GM12875 (cell line): ENCODE results near the gene TMIGD3.

Experiments
- H3K4me3 ChIP-seq: one replicate; pipeline ENCODE4 v1.5.1; 2011; ENCODE audit warnings: low read depth, low read length, control low read depth
- TF ChIP-seq, protein P1 (sequence below): IDR thresholded peaks from 2 replicates; pipeline ENCODE4 v1.5.1; 2011; ENCODE audit warnings: low read depth, mild to moderate bottlenecking, control low read depth, inconsistent platforms, low read length, moderate library complexity, borderline replicate concordance; ENCODE audit not compliant: insufficient read depth

The TMIGD3 gene

DNA sequence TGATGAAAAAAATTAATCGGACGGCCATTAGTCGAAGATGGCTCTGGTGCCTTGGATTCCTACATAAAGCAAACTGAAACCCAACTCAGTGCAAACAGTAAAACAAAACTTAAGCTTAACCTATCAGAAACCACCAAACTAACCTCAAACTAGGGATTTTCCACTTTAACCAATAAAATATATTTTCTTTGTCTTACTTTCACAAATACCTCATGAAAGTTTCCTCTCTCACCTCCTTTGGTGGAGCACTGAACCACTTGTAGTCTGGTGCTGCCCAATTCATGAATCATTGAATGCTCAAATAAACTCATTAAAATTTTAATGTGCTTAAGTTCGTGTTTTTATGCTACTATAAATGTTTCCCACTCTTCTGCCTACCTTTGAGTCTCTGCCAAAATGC lies 7.0 kb downstream of the TMIGD3 start:
- TF ChIP-seq, protein P1, sequence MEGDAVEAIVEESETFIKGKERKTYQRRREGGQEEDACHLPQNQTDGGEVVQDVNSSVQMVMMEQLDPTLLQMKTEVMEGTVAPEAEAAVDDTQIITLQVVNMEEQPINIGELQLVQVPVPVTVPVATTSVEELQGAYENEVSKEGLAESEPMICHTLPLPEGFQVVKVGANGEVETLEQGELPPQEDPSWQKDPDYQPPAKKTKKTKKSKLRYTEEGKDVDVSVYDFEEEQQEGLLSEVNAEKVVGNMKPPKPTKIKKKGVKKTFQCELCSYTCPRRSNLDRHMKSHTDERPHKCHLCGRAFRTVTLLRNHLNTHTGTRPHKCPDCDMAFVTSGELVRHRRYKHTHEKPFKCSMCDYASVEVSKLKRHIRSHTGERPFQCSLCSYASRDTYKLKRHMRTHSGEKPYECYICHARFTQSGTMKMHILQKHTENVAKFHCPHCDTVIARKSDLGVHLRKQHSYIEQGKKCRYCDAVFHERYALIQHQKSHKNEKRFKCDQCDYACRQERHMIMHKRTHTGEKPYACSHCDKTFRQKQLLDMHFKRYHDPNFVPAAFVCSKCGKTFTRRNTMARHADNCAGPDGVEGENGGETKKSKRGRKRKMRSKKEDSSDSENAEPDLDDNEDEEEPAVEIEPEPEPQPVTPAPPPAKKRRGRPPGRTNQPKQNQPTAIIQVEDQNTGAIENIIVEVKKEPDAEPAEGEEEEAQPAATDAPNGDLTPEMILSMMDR: no peak
- no peak overlapping the region for H3K4me3 ChIP-seq

DNA sequence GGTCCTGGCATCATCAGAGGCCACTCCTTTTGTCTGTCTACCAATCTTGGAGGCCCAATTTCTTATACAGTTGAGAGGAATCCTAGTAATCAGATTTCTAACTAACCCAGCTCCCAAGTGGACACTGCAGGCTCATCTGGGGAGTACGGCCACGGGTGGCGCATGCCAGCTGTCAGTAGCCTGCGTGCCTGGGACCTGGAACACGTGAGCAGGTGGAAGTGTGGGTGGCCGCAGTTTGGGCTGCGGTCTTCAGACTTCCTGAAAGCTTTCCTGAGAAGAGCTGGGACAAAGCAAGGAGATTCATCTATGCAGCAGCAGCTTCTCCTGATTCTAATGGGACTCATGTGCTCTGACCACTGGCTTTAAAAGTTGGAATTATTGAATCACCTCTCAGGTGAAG lies 12.4 kb downstream of the TMIGD3 start:
- TF ChIP-seq, protein P1: no peak
- H3K4me3 ChIP-seq: no peak overlapping the region

DNA sequence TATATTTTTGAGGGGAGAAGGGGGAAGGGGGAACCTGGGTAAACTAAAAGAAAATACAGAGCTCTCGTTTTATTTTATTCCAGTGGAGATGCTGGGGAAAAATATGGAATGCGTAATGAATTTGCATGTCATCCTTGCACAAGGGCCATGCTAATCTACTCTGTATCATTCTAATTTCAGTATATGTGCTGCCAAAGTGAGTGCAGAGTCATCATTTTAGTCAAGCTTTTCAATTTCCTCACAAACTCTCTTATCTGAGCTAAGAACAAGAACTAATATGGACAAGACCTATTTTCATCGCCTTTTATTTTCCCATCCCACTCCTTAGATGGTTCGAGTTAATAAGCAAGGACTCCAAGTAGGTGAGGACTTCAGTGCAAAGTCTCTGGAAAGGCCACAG lies 13.2 kb downstream of the TMIGD3 start:
- H3K4me3 ChIP-seq: no peak overlapping the region
- TF ChIP-seq, protein P1: no peak

DNA sequence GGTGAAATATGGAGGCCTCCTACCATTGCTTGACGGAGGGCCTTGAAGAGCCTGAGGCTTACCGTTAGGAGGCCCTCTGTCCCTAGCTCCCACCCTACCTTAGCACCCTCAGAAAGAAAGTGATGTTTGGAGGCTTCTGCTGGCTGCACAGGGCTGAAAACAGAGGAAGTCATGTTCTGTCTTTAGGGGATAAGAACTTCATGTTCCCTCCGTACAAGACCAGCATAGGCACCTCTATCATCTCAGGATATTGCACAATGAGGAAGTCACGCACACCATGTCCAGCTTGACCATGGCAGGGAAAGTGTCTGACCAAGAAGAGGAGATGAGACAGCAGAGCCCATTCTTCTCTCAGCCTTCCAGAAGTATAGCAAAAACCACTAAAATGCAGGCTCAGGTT lies 13.8 kb downstream of the TMIGD3 start:
- TF ChIP-seq, protein P1: no peak
- H3K4me3 ChIP-seq: no peak overlapping the region

DNA sequence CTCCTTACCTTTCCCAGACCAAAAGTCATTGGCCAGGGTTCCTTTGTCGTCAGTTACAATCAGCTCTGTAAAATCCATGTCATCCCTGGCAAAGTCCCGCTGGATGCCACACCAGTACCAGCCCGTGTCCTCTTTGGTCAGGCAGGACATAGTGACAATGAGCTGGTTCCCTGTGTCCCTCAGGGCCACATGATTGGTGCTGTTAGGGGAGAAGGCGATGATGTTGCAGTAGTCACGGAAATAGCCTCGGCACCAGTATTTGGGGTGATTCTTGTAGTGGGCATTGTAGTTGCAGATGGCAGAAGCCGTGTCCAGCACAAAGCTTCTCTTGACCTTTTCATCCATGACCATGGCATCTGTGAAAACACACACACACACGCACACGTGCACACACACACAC lies 14.8 kb downstream of the TMIGD3 start:
- H3K4me3 ChIP-seq: no peak overlapping the region
- TF ChIP-seq, protein P1: no peak

DNA sequence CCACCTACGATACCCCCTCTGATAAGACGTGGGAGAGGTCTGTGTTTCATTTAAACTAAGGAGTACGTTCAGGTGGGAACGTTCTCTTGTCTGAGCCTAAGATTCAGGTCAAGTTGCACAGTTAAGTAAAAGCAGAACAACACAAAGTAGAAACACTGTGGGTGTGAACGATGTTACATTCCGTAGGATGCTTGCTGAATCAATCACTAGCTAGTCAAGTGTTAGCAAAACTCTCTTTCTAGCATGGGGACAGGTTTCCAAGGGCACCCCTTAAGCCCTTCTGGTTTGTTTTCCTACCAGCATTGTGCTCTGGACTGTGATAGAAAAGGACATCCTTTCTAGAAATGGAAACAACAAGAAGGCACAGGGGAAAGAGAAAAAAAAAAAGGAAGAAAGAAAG lies 16.3 kb downstream of the TMIGD3 start:
- TF ChIP-seq, protein P1: no peak
- no peak overlapping the region for H3K4me3 ChIP-seq

DNA sequence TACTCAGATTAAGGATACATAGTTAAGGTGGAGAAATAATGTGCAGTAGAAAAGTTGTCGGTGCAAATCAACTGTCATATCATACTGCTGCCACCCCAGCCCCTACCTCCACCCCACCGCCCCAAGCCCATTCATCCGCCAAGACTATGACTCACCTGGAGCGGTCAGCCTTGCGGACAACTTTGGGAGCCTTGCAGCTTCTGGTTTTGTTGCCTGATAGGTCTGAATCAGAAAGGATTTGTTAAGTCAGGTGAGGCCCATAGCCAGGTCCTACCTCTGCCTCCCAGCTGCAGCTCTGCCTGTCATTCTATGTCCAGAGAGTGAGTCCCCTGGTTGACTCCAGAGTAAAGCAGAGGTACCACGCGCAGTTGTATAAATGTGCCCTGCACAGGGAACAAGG lies 17.0 kb downstream of the TMIGD3 start:
- H3K4me3 ChIP-seq: no peak overlapping the region
- TF ChIP-seq, protein P1: no peak
